Left renal cortex interstitium (tissue), 4 donors: ENCODE results near the gene CCNY. TPM values are rescaled to one million over a fixed set of nuclear protein-coding genes. Genes with fewer than 3 reads are reported as not detected.

Experiments used
- DNase-seq, 4 donors: peaks; one replicate each; pipeline ENCODE4 v3.0.0-alpha.2; 2013; ENCODE audit warnings: low read depth in 4 of 4, low spot score in 2 of 4, missing footprints in 1 of 4
- polyA plus RNA-seq, 4 donors: library from polyadenylated mRNA; unstranded; fragments of 120-200 nt; gene quantifications; one replicate each; pipeline ENCODE4 v1.2.1, GENCODE V29; 2013; ENCODE audit not compliant: insufficient read length in 4 of 4

The CCNY gene
- polyA plus RNA-seq, 4 donors, result 87.1 to 120 (median 103) TPM

GRCh38 chr10:35545878-35546590 is 209.7 kb downstream of the CCNY start:
- DNase-seq, result no peak

GRCh38 chr10:35546824-35547225 is 210.5 kb downstream of the CCNY start:
- no peak for DNase-seq

GRCh38 chr10:35552650-35553342 is 216.5 kb downstream of the CCNY start:
- no peak for DNase-seq

GRCh38 chr10:35554036-35554435 is 217.7 kb downstream of the CCNY start:
- no peak for DNase-seq

GRCh38 chr10:35554461-35555056 is 218.2 kb downstream of the CCNY start:
- no peak for DNase-seq

GRCh38 chr10:35555962-35556930 is 219.9 kb downstream of the CCNY start:
- no peak for DNase-seq

GRCh38 chr10:35558276-35558675 is 222.0 kb downstream of the CCNY start:
- DNase-seq, result no peak

GRCh38 chr10:35559416-35559815 is 223.1 kb downstream of the CCNY start:
- DNase-seq, result no peak

- no peak for DNase-seq
Observed at GRCh38 chr10:35561715-35562114, 225.4 kb downstream of the CCNY start.

GRCh38 chr10:35562427-35562826 is 226.1 kb downstream of the CCNY start:
- no peak for DNase-seq

GRCh38 chr10:35563261-35563891 is 227.1 kb downstream of the CCNY start:
- peak; percentile 25 to 56 (median 32) for DNase-seq

- no peak for DNase-seq
Observed at GRCh38 chr10:35564341-35564968, 228.1 kb downstream of the CCNY start.

- DNase-seq, result no peak
Observed at GRCh38 chr10:35565602-35566081, 229.3 kb downstream of the CCNY start.

- DNase-seq, result no peak
Observed at GRCh38 chr10:35567951-35568350, 231.6 kb downstream of the CCNY start.

- no peak for DNase-seq
Observed at GRCh38 chr10:35568483-35569015, 232.2 kb downstream of the CCNY start.

- DNase-seq, result no peak
Observed at GRCh38 chr10:35569111-35569707, 232.9 kb downstream of the CCNY start.

- DNase-seq, result no peak
Observed at GRCh38 chr10:35569836-35570235, 233.5 kb downstream of the CCNY start.

GRCh38 chr10:35570397-35570796 is 234.1 kb downstream of the CCNY start:
- no peak for DNase-seq

GRCh38 chr10:35572583-35572982 is 236.3 kb downstream of the CCNY start:
- DNase-seq, result no peak
